Motor neuron (in vitro differentiated cells): Measurements from ENCODE around the gene CHRFAM7A. TPM values are rescaled to one million over a fixed set of nuclear protein-coding genes. Genes with fewer than 3 reads are reported as not detected.
"Not testable (repeated sequence)": the region's sequence is repeated elsewhere in the genome, so short reads cannot be mapped to it uniquely, and the experiment has no call there.

Experiments
- ATAC-seq, 8 experiments: fragments of 200-7000 bp; cut with Tn5 transposase; replicated peaks in 6 of 8; 2 replicates each; pipeline ENCODE4 v1.8.0; 2021; ENCODE audit warnings: mild to moderate bottlenecking in 8 of 8, moderate library complexity in 8 of 8
- H3K27ac ChIP-seq, 2 donors: fragments of 250-450 bp; sonication (Bioruptor Pico); 2 replicates each; pipeline ENCODE4 v1.9.0; 2021; ENCODE audit warnings: antibody characterized with exemption in 2 of 2, mild to moderate bottlenecking in 2 of 2, moderate library complexity in 1 of 2
- H3K4me1 ChIP-seq, 2 donors: fragments of 250-450 bp; sonication (Bioruptor Pico); replicated peaks in 1 of 2; 2 replicates each; pipeline ENCODE4 v1.6.1; 2021; ENCODE audit warnings: antibody characterized with exemption in 2 of 2, mild to moderate bottlenecking in 2 of 2, moderate library complexity in 1 of 2
- H3K4me3 ChIP-seq, 5 donors: fragments of 250-450 bp; sonication (Bioruptor Pico); 2 replicates each; pipeline ENCODE4 v1.9.0; 2021; ENCODE audit warnings: antibody characterized with exemption in 5 of 5, mild to moderate bottlenecking in 5 of 5, moderate library complexity in 4 of 5
- WGBS, 10 experiments: fragments of 450-650 bp; shearing (Covaris generic); methylation state at CpG; one replicate each; pipeline ENCODE4 v1.0.0; 2022; 5-methylcytosine and 5-hydroxymethylcytosine counted together
- in situ Hi-C, 9 experiments: fragments of 400-800 bp; cut with MboI; loops; one replicate each; pipeline ENCODE4 v1.15.0; 2021; ENCODE audit warnings: low sequenced_read_pairs in 9 of 9, low pct_unique_long_range_greater_than_20kb in 2 of 9; ENCODE audit not compliant: unreplicated experiment in 9 of 9
- total RNA-seq, 8 experiments: library from RNA; unstranded; fragments of 300-600 nt; gene quantifications; 2 replicates each; pipeline versions ENCODE4 v1.2.3 to v1.2.4, GENCODE V29; 2022

CHRFAM7A gene
- 1 to 10 TPM in 7 of 8 experiments, under 1 TPM in 1; 0.51 to 3.5 (median 1.8) TPM for total RNA-seq

DNA sequence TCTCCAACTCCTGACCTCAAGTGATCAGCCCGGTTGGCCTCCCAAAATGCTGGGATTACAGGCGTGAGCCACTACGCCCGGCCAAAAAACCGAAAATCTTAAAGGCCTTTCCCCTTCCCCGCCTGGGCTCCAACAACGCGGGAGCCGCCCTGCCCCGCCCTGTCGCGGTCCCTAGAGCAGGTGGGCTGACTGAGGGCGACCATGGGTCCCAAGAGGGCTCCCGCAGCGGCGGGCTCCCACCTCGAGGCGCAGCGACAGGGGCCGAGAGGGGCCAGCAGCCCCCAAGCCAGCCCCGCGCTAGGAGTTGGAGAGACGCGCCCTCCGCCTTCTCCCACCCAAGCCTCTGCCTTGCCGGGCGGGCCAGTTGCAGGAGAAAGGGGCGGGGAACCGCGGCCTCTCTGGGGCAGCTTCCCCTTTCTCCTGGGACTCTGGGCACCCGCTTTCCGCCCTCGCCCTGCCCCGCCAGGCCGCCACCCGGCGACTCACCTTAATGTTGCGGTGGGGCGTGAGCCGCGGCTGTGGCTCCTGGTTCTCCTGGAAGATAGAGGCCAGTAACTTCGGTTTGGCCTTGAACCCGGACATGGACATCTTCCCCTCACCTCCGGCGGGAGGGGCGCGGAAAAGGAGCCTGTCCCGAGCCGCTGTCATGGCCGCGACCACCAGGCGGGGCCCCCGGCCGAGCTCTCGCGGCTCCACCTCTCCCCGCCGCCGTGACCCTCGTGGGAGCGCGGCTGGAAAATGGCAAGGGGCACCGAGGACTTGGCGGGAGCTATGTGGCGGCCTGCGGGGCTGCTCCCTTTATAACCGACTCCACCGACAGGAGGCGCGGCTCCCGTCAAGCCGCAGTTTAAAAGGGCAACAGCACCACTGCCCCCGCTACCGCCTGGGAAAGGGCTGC is at the start of gene CHRFAM7A:
Gene CHRFAM7A, minus strand, starts transcription at position 775 of the 898 bp plus-strand sequence. CDS start 10,189 bp downstream, outside the sequence.
- WGBS, 10 experiments, result no CpG with 5 or more reads among the region's 74 CpGs
- H3K4me3 ChIP-seq, in situ Hi-C loops, H3K27ac ChIP-seq, H3K4me1 ChIP-seq: not testable (repeated sequence)
- peak; percentile 63 to 94 (median 78) for ATAC-seq

DNA sequence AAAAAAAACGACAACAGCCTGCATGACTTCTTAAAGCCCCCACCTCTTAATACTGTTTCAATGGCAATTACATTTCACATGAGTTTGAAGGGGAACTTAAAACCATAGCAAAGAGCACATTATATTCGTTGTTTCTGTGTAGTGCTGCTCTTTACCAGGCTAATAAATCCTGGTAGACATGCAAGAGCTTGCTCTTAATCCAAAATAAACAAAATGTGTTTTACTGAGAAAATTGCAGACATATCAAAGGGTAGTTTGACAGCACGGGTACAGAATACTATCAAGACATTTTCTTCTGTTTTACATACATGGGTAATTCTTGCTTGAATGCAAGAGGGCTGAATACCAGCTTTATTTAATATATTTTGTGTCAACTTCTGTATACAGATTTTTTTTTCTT is 45.0 kb upstream of the CHRFAM7A start:
- H3K4me3 ChIP-seq, in situ Hi-C loops, H3K27ac ChIP-seq, H3K4me1 ChIP-seq: not testable (repeated sequence)
- peak in 1 of 8 experiments; percentile 23 for ATAC-seq
- WGBS, 10 experiments, result no CpG with 5 or more reads among the region's 3 CpGs

DNA sequence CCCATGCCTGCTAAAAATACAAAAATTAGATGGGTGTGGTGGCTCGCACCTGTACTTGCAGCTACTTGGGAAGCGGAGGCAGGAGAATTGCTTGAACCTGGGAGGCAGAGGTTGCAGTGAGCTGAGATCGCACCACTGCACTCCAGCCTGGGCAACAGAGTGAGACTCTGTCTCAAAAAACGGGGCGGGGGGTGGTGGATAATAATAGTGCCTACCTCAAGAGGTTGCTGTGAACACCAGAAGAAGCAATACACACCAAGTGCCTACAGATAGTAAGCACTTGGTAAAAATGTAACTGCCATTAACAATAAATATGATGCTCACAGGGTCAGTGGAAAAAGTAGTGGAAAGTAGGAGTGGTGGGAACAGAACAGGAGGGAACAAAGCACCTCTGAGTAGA is 42.5 kb upstream of the CHRFAM7A start:
- H3K27ac ChIP-seq, in situ Hi-C loops, ATAC-seq, H3K4me1 ChIP-seq, H3K4me3 ChIP-seq: not testable (repeated sequence)
- WGBS, 10 experiments, result no CpG with 5 or more reads among the region's 5 CpGs

DNA sequence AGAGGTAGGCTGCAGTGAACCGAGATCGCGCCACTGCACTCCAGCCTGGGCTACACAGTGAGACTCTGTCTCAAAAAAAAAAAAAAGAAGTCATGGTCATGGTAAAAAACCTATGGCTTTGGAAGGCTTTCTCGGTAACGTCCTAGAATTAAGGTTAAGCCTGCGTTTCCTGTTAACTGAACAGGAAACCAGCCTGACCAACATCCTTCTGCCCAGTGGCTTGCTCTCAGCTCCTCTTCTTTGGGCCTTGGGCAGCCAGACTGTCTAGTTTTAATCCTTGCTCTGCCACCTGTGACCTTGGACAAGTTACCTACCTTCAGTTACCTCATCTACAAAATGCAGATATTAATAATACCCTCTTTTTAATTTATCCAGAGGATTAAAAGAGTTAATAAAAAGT is 27.4 kb upstream of the CHRFAM7A start:
- in situ Hi-C loops, ATAC-seq: not testable (repeated sequence)
- WGBS, 10 experiments, result no CpG with 5 or more reads among the region's 6 CpGs

DNA sequence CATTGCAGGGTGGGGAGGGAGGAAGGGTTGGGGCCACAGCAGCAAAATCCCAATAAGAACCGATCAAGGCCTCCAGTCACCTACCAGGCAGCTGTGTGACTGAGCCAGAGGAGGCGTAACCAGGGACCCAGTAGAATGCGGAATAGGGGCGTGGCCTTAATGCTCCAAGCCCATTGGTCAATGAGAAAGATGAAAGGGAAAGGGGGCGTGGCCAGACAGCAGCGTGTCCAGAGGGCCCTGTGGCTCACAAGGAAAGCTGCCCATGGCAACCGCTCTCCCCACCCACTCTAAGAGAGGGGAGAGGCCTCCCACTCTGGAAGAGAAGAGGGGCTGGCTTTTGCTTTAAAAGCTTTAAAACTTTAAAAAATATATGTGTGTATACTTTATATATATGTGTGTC is 20.8 kb upstream of the CHRFAM7A start, which contains the start of gene GOLGA8R:
Gene GOLGA8R, minus strand, starts transcription at position 101 of the 400 bp plus-strand sequence. Its CDS starts 98 bp downstream, at position 3.
- in situ Hi-C loops, H3K4me3 ChIP-seq, ATAC-seq, H3K27ac ChIP-seq, H3K4me1 ChIP-seq: not testable (repeated sequence)
- WGBS, 10 experiments, result no CpG with 5 or more reads among the region's 7 CpGs

More for the DNA sequence above, 27.4 kb upstream of the CHRFAM7A start:
- H3K27ac ChIP-seq, H3K4me1 ChIP-seq, H3K4me3 ChIP-seq: not testable (repeated sequence)

DNA sequence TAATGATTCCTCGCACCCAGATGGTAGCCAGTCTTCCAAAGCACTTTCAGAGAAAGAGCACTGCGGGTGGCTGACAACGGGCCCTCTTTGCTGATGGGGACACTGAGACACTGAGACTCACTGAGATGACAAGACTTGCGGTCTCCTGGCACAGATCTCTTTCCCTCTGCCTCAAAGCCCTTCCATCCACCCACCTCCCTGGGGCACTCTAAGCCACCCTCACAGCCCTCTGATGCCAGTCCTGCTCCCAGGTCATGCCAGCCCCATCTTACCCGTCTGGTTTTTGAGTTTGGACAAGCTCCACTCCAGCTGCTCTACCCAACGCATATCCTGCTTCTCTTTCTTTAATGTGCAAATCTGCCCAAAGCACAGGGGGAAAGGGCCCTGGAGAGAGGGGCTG is 14.3 kb upstream of the CHRFAM7A start:
- H3K4me1 ChIP-seq, H3K4me3 ChIP-seq, H3K27ac ChIP-seq, ATAC-seq, in situ Hi-C loops: not testable (repeated sequence)
- WGBS, 10 experiments, result 50% methylated on average over 2 of the region's 6 CpGs; no CpG with 5 or more reads in 9 of the 10 experiments

DNA sequence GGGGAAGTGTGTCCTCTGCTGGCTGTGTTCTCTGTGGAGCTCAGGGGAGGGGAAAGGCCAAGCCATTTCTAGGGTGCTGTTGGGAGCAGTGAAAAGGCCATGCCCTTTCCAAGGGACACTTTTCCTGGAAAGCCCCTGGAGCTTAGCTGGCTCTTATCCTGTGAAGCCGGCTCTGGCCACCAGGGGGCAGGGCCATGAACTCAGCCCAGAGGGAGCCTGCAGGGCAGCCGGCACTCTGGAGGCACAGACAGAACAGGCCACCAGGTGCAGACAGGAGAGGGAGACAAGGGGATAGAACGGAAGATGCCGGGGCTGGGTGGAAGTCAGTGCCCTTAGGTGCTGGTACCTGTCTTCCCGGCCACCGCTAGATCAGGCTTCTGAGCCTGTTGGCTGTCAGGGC is 5.6 kb upstream of the CHRFAM7A start:
- no CpG with 5 or more reads among the region's 6 CpGs for WGBS, 10 experiments
- in situ Hi-C loops, result not testable (repeated sequence)

DNA sequence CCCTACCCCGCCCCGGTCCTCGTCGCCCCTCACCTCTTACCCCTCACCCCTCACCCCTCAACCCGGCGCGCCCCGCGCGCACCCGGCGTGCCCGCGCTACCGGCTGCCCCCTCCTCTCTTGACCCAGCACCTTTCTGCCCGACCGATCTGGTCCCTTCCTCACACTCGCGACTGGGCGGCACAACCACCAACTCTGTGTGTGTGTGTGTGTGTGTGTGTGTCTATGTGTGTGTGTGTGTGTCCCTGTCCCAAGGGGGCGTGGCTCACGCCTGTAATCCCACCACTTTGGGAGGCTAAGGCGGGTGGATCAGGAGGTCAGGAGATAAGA is 288 bp upstream of the CHRFAM7A start:
- H3K4me1 ChIP-seq, H3K4me3 ChIP-seq, H3K27ac ChIP-seq, in situ Hi-C loops: not testable (repeated sequence)
- peak in 7 of 8 experiments; percentile 10 to 74 (median 38) for ATAC-seq
- no CpG with 5 or more reads among the region's 23 CpGs for WGBS, 10 experiments

More for the DNA sequence above, 5.6 kb upstream of the CHRFAM7A start:
- H3K27ac ChIP-seq, H3K4me1 ChIP-seq, ATAC-seq, H3K4me3 ChIP-seq: not testable (repeated sequence)

DNA sequence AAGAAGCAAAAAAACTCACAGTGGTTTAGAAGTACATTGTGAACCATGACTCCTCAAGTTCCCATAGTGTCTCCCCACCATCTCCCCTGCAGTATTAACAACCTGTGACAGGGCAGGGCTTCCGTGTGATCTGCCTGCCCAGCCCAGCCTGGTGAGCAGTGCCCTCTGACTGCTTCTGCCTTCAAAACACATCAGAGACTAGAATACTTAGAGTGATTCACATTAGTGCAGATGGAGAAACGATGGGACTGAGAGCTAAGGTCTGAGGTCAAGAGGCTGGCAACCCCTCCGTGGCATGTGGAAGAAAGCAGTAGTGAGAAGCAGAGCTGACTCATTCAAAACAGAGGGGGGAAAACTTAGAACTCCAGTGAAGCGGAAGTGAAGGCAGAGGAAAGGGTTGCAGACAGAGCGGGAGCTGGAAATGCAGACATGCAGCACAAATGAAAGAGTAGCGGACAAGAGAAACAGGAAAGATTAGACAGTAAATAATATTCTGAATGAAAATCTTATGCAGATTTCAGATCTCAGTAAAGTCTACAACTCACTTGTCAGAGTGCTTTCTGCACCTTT is 6.9 kb downstream of the CHRFAM7A start:
- ATAC-seq, result peak in 5 of 8 experiments; percentile 34 to 65 (median 50)
- in situ Hi-C loops, H3K4me1 ChIP-seq, H3K4me3 ChIP-seq, H3K27ac ChIP-seq: not testable (repeated sequence)
- WGBS, 10 experiments, result no CpG with 5 or more reads among the region's 6 CpGs

DNA sequence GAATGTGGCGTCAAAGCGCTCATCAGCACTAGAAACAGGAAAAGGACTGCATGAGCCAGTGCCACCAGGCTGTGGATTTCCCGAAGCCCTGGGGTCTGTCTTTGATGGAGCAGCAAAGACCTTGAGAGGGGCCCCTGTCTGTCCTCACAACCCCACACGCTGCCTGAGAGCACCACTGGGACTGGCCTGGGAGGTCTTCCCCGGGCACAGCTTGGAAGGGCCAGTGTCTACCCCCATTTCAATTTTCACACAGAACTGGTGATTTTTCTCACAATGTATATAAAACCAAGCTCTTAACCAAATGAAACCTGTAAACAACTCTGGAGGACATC is 16.3 kb downstream of the CHRFAM7A start:
- ATAC-seq, H3K27ac ChIP-seq, H3K4me1 ChIP-seq, in situ Hi-C loops, H3K4me3 ChIP-seq: not testable (repeated sequence)
- no CpG with 5 or more reads among the region's 5 CpGs for WGBS, 10 experiments

DNA sequence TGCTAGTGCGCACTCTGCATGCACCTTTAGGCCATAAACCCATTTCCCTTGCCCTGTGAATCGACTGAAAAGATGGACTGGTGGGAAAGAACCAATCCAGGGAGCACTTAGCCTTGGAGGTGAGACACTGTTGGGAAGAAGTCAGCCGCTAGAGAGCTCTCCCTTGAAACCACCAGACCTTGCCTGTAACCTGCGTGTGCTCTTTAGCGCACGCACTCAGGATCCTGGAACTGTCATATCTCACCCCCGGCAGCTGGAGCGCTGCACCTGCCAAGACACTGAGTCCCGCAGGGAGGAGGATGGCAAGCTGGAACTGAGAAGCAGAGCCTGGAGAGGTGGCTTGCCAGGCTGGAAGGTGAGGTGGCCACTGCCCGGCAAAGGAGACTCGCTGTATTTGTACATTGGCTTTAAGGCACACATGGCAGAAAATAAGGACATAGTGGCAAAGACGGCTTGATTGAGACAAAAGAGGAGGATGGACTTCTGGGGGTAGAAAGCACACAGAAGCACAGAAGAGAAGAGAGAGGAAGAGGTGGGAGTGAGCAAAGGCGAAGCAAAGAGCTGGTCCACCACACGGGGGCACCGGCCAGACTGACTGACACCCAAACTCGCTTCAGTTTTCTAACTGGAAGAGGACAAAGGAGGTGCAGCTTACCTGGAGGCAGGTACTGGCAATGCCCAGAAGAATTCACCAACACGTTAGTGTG is 16.8 kb downstream of the CHRFAM7A start:
- no CpG with 5 or more reads among the region's 17 CpGs for WGBS, 10 experiments
- H3K4me3 ChIP-seq, in situ Hi-C loops, H3K4me1 ChIP-seq, H3K27ac ChIP-seq: not testable (repeated sequence)
- peak in 6 of 8 experiments; percentile 21 to 64 (median 42) for ATAC-seq

DNA sequence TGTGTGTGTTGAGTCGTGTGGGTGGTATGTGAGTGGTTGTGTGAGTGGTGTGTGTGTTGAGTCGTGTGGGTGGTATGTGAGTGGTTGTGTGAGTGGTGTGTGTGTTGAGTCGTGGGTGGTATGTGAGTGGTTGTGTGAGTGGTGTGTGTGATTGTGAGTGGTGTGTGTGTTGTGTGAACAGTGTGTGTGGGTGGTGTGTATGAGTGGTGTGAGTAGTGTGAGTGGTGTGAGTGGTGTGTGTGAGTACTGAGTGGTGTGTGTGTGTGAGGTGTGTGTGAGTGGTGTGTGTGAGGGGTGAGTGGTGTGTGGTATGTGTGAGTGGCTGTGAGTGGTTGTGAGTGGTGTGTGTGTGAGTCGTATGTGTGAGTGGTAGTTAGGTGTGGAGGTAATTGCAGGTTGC is 17.5 kb downstream of the CHRFAM7A start:
- H3K27ac ChIP-seq, H3K4me3 ChIP-seq, in situ Hi-C loops, ATAC-seq, H3K4me1 ChIP-seq: not testable (repeated sequence)
- WGBS, 10 experiments, result 100% methylated on average over 1 of the region's 4 CpGs; no CpG with 5 or more reads in 9 of the 10 experiments

DNA sequence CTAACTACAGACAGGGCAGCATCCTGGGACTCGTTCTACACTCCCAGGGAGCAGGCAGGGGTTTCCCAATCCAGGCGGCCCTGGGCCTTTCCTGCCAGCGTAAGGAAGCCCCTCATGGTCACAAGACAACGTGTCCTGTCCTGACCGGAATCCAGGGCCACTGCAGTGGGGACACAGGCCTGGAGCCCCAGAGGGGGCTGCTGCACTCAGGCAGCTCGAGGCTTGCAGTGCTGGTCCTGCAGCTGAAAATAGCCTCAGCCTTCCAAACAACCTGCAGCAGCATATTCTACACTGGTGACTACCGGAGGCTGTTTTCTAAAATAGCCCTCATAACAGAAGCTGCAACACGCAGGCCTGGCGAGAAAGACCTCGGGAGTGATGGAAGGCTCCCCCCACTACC is 18.5 kb downstream of the CHRFAM7A start:
- peak in 5 of 8 experiments; percentile 17 to 52 (median 45) for ATAC-seq
- H3K4me3 ChIP-seq, in situ Hi-C loops, H3K27ac ChIP-seq, H3K4me1 ChIP-seq: not testable (repeated sequence)
- WGBS, 10 experiments, result no CpG with 5 or more reads among the region's 10 CpGs
